Gastrocnemius medialis (tissue), 4 donors: ENCODE results near the gene TCF12. TPM values are rescaled to one million over a fixed set of nuclear protein-coding genes. Genes with fewer than 3 reads are reported as not detected.
"Not testable (repeated sequence)": the region's sequence is repeated elsewhere in the genome, so short reads cannot be mapped to it uniquely, and the experiment has no call there.

Experiments used
- ATAC-seq, 2 donors: fragments of 150-250 bp; one replicate each; pipeline ENCODE4 v1.9.1; 2016
- DNase-seq, 2 donors: peaks; one replicate each; pipeline ENCODE4 v3.0.0-alpha.2; 2019
- H3K27ac ChIP-seq, 4 donors: fragments of 200-600 bp; sonication (generic); 1 replicate in 1 of 4; 2 replicates in 3 of 4; pipeline ENCODE4 v1.5.1; 2016 to 2018; ENCODE audit warnings: mild to moderate bottlenecking in 2 of 4, moderate library complexity in 1 of 4
- H3K27me3 ChIP-seq, 3 donors: fragments of 200-600 bp; sonication (generic) in 2 of 3; 1 replicate in 1 of 3; 2 replicates in 2 of 3; pipeline versions ENCODE4 v1.5.1 to v1.6.0; 2016 to 2019; ENCODE audit warnings: mild to moderate bottlenecking in 1 of 3, moderate library complexity in 1 of 3
- H3K36me3 ChIP-seq, 2 donors: fragments of 200-600 bp; sonication (generic) in 1 of 2; one replicate each; pipeline ENCODE4 v1.5.1; 2017 to 2018
- H3K4me1 ChIP-seq, 2 donors: fragments of 200-600 bp; sonication (generic) in 1 of 2; one replicate each; pipeline ENCODE4 v1.5.1; 2016 to 2017; ENCODE audit warnings: mild to moderate bottlenecking in 2 of 2
- H3K4me3 ChIP-seq, 4 donors: fragments of 200-600 bp; sonication (generic) in 3 of 4; 1 replicate in 1 of 4; 2 replicates in 3 of 4; pipeline ENCODE4 v1.5.1; 2016 to 2019; ENCODE audit warnings: mild to moderate bottlenecking in 2 of 4
- H3K9me3 ChIP-seq, 3 donors: fragments of 200-600 bp; sonication (generic) in 2 of 3; 1 replicate in 1 of 3; 2 replicates in 2 of 3; pipeline ENCODE4 v1.5.1; 2016 to 2019
- CTCF ChIP-seq, 5 experiments: fragments of 450-650 bp in 3 of 5; fragments of 200-600 bp in 2 of 5; sonication (generic) in 2 of 5; IDR thresholded peaks in 4 of 5; conservative IDR thresholded peaks in 1 of 5; 1 replicate in 4 of 5; 2 replicates in 1 of 5; pipeline ENCODE4 v1.5.1; 2016 to 2019; ENCODE audit warnings: antibody characterized with exemption in 5 of 5, mild to moderate bottlenecking in 3 of 5, moderate library complexity in 3 of 5
- POLR2A ChIP-seq, 2 donors: fragments of 450-650 bp; IDR thresholded peaks; one replicate each; pipeline ENCODE4 v1.6.1; 2017; ENCODE audit warnings: antibody characterized with exemption in 2 of 2, mild to moderate bottlenecking in 2 of 2, moderate library complexity in 2 of 2
- in situ Hi-C, 4 donors: fragments of 200-750 bp; cut with MboI; loops; one replicate each; pipeline versions ENCODE4 v1.15.0 to v1.8.0; 2017; ENCODE audit warnings: low sequenced_read_pairs in 4 of 4
- intact Hi-C: fragments of 100-400 bp; cut with DNase I; formaldehyde crosslinking; loops from one replicate; pipeline ENCODE4 v1.15.1; 2023; ENCODE audit warnings: low total_unique reads
- total RNA-seq, 4 donors: library from RNA; depleted of rRNA; stranded (reverse); fragments of >200 nt; gene quantifications; one replicate each; pipeline versions ENCODE4 v1.1.0 to v1.2.3, GENCODE V29; 2016

TCF12 gene
- total RNA-seq, 4 donors from 2014 or later, result 34.9 to 63.0 (median 51.4) TPM

- DNase-seq (no peak), ATAC-seq (no peak)
- no peaks in the 10 kb centered on the region for H3K36me3 ChIP-seq
- intact Hi-C loops (no loop called here), in situ Hi-C loops (no loop called here)
- H3K27me3 ChIP-seq, result no peaks in the 10 kb centered on the region
- H3K4me3 ChIP-seq, result no peak overlapping the region
- H3K27ac ChIP-seq, result no peak overlapping the region
- peaks cover 18 to 24% of the 10 kb centered on the region in 2 donors for H3K4me1 ChIP-seq
- no peak for TF ChIP-seq POLR2A (IDR thresholded peaks at IDR 0.05)
- no peak for TF ChIP-seq CTCF (IDR thresholded peaks at IDR 0.05 in 4 of 5, conservative IDR thresholded peaks at IDR 0.05 in 1 of 5)
- no peaks in the 10 kb centered on the region for H3K9me3 ChIP-seq
These were observed 92.3 kb downstream of the TCF12 start for GRCh38 chr15:57010724-57011123.

DNA sequence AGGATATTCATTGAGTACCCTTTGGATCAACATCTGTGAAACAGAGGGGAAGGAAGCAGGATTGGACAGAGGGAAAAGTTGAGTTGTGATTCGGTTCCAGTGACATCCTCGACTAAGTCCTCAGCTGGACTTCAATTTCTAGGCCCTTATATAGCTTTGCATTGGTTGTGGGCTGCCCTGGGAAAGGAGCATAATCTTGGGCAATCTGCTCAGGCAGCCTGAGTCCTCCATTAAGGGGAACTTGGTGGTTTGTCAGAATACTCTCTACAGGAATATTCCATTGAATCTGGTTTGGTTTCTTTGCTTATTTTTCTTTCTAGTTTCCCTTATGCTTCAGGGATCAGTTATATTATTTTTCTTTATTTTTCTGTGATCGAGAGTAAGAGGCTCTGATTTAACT lies 94.1 kb downstream of the TCF12 start:
- DNase-seq, result no peak
- intact Hi-C loops, result no loop called here

GRCh38 chr15:57014896-57015295 lies 96.5 kb downstream of the TCF12 start:
- in situ Hi-C loops, H3K4me3 ChIP-seq, H3K27me3 ChIP-seq, H3K9me3 ChIP-seq, intact Hi-C loops, DNase-seq, H3K36me3 ChIP-seq, H3K27ac ChIP-seq, ATAC-seq: not testable (repeated sequence)
- peaks cover 23 to 39% of the 10 kb centered on the region in 2 donors for H3K4me1 ChIP-seq

More for the DNA sequence above, 94.1 kb downstream of the TCF12 start:
- peaks cover 23 to 30% of the 10 kb centered on the region in 2 donors for H3K4me1 ChIP-seq
- TF ChIP-seq POLR2A (IDR thresholded peaks at IDR 0.05), result no peak
- TF ChIP-seq CTCF (IDR thresholded peaks at IDR 0.05 in 4 of 5, conservative IDR thresholded peaks at IDR 0.05 in 1 of 5), result no peak
- H3K36me3 ChIP-seq, result no peaks in the 10 kb centered on the region
- H3K4me3 ChIP-seq, result no peak overlapping the region
- H3K9me3 ChIP-seq, result no peaks in the 10 kb centered on the region
- in situ Hi-C loops, result no loop called here
- H3K27ac ChIP-seq, result no peak overlapping the region
- no peak for ATAC-seq
- no peaks in the 10 kb centered on the region for H3K27me3 ChIP-seq

GRCh38 chr15:57015360-57015759 lies 96.9 kb downstream of the TCF12 start:
- Histone ChIP-seq H3K9me3 (no peaks in the 10 kb centered on the region), H3K4me1 (peaks cover 23 to 39% of the 10 kb centered on the region in 2 donors), H3K36me3 (no peaks in the 10 kb centered on the region), H3K4me3 (no peak overlapping the region), H3K27me3 (no peaks in the 10 kb centered on the region), H3K27ac (no peak overlapping the region)
- in situ Hi-C loops, result no loop called here
- ATAC-seq (no peak), DNase-seq (no peak)
- intact Hi-C loops, result no loop called here
- TF ChIP-seq POLR2A (IDR thresholded peaks at IDR 0.05) (no peak), CTCF (IDR thresholded peaks at IDR 0.05 in 4 of 5, conservative IDR thresholded peaks at IDR 0.05 in 1 of 5) (no peak)

DNA sequence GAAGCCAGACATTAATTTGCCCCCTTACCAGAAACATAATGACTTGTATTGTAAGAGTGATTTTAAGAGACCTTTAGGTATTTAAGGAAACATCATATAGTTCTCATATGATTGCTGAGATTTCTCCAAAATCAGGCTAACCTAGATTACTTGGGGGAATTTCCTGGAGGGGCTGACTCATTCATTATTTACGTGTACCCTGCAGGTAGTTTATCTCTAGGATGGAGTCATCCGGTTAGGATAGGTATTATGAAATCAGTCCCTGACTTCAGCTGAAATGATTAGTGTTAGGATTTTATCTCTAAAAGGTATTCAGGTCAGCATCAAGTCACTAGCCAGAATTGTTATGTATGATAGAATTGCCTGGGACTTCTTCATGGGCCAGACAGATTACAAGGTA lies 97.5 kb downstream of the TCF12 start:
- intact Hi-C loops (no loop called here), in situ Hi-C loops (no loop called here)
- DNase-seq (no peak), ATAC-seq (peak in 1 of 2 donors; percentile 63)
- H3K4me3 ChIP-seq, result no peak overlapping the region
- no peaks in the 10 kb centered on the region for H3K27me3 ChIP-seq
- H3K9me3 ChIP-seq, result no peaks in the 10 kb centered on the region
- no peak overlapping the region for H3K27ac ChIP-seq
- H3K4me1 ChIP-seq, result peaks cover 23 to 35% of the 10 kb centered on the region in 2 donors
- no peaks in the 10 kb centered on the region for H3K36me3 ChIP-seq
- no peak for TF ChIP-seq CTCF (IDR thresholded peaks at IDR 0.05 in 4 of 5, conservative IDR thresholded peaks at IDR 0.05 in 1 of 5)
